ENCODE data around the gene MLANA.

MLANA gene

GRCh38 chr9:5918460-5918859 is 27.8 kb downstream of the MLANA start:
- H3K9me3 ChIP-seq (ENCODE audit: severe bottlenecking): no peaks in the 10 kb centered on the region
- no peak for TF ChIP-seq CTCF (IDR thresholded peaks at IDR 0.05; ENCODE audit: low read depth, low read length)

GRCh38 chr9:5920860-5921328 is 30.2 kb downstream of the MLANA start:
- Histone ChIP-seq H3K27me3 (ENCODE audit: insufficient read depth, low read depth, severe bottlenecking) (no peaks in the 10 kb centered on the region), H3K4me3 (ENCODE audit: low read depth, low read length) (no peak overlapping the region), H3K9me3 (ENCODE audit: severe bottlenecking) (no peaks in the 10 kb centered on the region), H3K27ac (no peak overlapping the region), H3K36me3 (peaks cover 40% of the 10 kb centered on the region)
- DNase-seq: no peak
- TF ChIP-seq CTCF (IDR thresholded peaks at IDR 0.05; ENCODE audit: low read depth, low read length): no peak

More at GRCh38 chr9:5918460-5918859, 27.8 kb downstream of the MLANA start:
- Histone ChIP-seq H3K36me3 (peaks cover 24% of the 10 kb centered on the region), H3K27ac (no peak overlapping the region), H3K4me3 (ENCODE audit: low read depth, low read length) (no peak overlapping the region), H3K27me3 (ENCODE audit: insufficient read depth, low read depth, severe bottlenecking) (no peaks in the 10 kb centered on the region)
- DNase-seq: no peak

GRCh38 chr9:5922192-5922591 is 31.5 kb downstream of the MLANA start:
- H3K27ac ChIP-seq: no peak overlapping the region
- H3K36me3 ChIP-seq: peaks cover 40% of the 10 kb centered on the region
- no peaks in the 10 kb centered on the region for H3K27me3 ChIP-seq (ENCODE audit: insufficient read depth, low read depth, severe bottlenecking)
- no peak for TF ChIP-seq CTCF (IDR thresholded peaks at IDR 0.05; ENCODE audit: low read depth, low read length)
- H3K9me3 ChIP-seq (ENCODE audit: severe bottlenecking): no peaks in the 10 kb centered on the region
- no peak for DNase-seq
- no peak overlapping the region for H3K4me3 ChIP-seq (ENCODE audit: low read depth, low read length)

- Histone ChIP-seq H3K9me3 (ENCODE audit: severe bottlenecking) (no peaks in the 10 kb centered on the region), H3K27ac (no peak overlapping the region), H3K27me3 (ENCODE audit: insufficient read depth, low read depth, severe bottlenecking) (no peaks in the 10 kb centered on the region), H3K36me3 (peaks cover 15% of the 10 kb centered on the region), H3K4me3 (ENCODE audit: low read depth, low read length) (no peak overlapping the region)
- no peak for TF ChIP-seq CTCF (IDR thresholded peaks at IDR 0.05; ENCODE audit: low read depth, low read length)
- no peak for DNase-seq
These were observed 41.0 kb downstream of the MLANA start for GRCh38 chr9:5931657-5932056.

- Histone ChIP-seq H3K36me3 (peaks cover 2% of the 10 kb centered on the region), H3K9me3 (ENCODE audit: severe bottlenecking) (no peaks in the 10 kb centered on the region), H3K27ac (no peak overlapping the region), H3K4me3 (ENCODE audit: low read depth, low read length) (no peak overlapping the region), H3K27me3 (ENCODE audit: insufficient read depth, low read depth, severe bottlenecking) (no peaks in the 10 kb centered on the region)
- DNase-seq: no peak
- no peak for TF ChIP-seq CTCF (IDR thresholded peaks at IDR 0.05; ENCODE audit: low read depth, low read length)
These were observed 47.8 kb downstream of the MLANA start for GRCh38 chr9:5938449-5938848.

- no peaks in the 10 kb centered on the region for H3K9me3 ChIP-seq (ENCODE audit: severe bottlenecking)
- H3K27ac ChIP-seq: no peak overlapping the region
- no peak overlapping the region for H3K4me3 ChIP-seq (ENCODE audit: low read depth, low read length)
- no peaks in the 10 kb centered on the region; the same call in 1 of the 2 replicates for H3K36me3 ChIP-seq
- H3K27me3 ChIP-seq (ENCODE audit: insufficient read depth, low read depth, severe bottlenecking): no peaks in the 10 kb centered on the region
- TF ChIP-seq CTCF (IDR thresholded peaks at IDR 0.05; ENCODE audit: low read depth, low read length): no peak
- DNase-seq: no peak
These were observed 48.8 kb downstream of the MLANA start for GRCh38 chr9:5939530-5939929.
